VCaP (cell line): ENCODE data around the gene OOSP3.
"Not testable (repeated sequence)": the region's sequence is repeated elsewhere in the genome, so short reads cannot be mapped to it uniquely, and the experiment has no call there.

ENCODE experiments used
- H3K27ac ChIP-seq: fragments of 450-650 bp; 2 replicates; pipeline ENCODE4 v1.5.1; 2017
- CTCF ChIP-seq: fragments of 450-650 bp; conservative IDR thresholded peaks from 2 replicates; pipeline ENCODE4 v1.5.1; 2017; ENCODE audit warnings: mild to moderate bottlenecking, moderate library complexity

The OOSP3 gene

GRCh38 chr11:59877325-59877724 is 1.3 kb upstream of the OOSP3 start:
- no peak for TF ChIP-seq CTCF

GRCh38 chr11:59877784-59878183 is 798 bp upstream of the OOSP3 start:
- no peak for TF ChIP-seq CTCF
- no peak overlapping the region for H3K27ac ChIP-seq

More at GRCh38 chr11:59877325-59877724, 1.3 kb upstream of the OOSP3 start:
- peak overlapping the region; percentile 9; the same call in 1 of the 2 replicates for H3K27ac ChIP-seq

GRCh38 chr11:59879567-59879966 is 985 bp downstream of the OOSP3 start:
- no peak overlapping the region for H3K27ac ChIP-seq
- no peak for TF ChIP-seq CTCF

DNA sequence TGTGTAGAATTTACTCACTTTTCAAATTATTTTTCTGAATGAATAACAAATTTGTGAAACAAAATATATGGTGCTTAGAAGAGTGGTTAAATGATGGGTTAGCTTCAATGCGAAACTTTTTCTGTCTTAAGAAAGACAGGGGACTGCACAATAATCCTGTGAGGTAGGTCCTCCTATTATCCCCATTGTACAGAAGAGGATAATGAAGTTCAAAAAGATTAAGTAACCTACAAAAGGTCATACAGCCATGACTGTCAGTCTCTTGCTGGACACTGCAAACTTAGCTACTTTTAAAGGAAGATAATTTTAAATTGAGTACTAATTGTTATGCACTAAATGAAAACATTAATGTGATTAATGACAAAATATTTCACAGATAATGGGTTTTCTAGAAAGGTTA is 5.0 kb downstream of the OOSP3 start:
- H3K27ac ChIP-seq, result no peak overlapping the region
- TF ChIP-seq CTCF, result no peak

DNA sequence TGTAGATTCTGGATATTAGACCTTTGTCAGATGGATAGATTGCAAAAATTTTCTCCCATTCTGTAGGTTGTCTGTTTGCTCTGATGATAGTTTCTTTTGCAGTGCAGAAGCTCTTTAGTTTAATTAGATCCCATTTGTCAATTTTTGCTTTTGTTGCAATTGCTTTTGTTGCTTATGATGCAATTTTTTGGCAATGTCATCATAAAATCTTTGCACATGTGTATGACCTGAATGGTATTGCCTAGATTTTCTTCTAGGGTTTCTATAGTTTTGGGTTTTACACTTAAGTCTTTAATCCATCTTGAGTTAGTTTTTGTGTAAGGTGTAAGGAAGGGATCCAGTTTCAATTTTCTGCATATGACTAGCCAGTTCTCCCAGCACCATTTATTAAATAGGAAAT is 8.6 kb downstream of the OOSP3 start:
- not testable (repeated sequence) for H3K27ac ChIP-seq

DNA sequence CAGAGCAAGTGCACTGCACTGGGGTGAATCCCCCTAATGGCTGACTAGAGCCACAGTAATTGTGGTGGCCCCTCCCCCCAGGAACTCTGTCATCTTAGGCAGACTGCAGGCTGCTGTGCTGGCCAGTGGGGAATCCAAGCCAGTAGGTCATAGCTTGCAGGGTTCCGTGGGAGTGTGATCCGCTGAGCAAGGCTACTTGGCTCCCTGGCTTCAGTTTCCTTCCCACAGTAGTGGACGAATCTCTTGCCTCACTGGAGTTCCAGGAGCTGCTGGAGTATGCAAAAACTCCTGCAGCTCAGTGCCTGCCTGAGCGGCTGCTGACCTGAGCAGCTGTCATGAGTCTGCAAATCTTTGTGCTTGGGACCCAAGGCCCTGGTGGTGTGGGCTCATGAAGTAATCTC is 13.2 kb downstream of the OOSP3 start:
- no peak overlapping the region for H3K27ac ChIP-seq
- TF ChIP-seq CTCF, result no peak

- no peak for TF ChIP-seq CTCF
Measured at GRCh38 chr11:59894616-59895015, 16.0 kb downstream of the OOSP3 start.

DNA sequence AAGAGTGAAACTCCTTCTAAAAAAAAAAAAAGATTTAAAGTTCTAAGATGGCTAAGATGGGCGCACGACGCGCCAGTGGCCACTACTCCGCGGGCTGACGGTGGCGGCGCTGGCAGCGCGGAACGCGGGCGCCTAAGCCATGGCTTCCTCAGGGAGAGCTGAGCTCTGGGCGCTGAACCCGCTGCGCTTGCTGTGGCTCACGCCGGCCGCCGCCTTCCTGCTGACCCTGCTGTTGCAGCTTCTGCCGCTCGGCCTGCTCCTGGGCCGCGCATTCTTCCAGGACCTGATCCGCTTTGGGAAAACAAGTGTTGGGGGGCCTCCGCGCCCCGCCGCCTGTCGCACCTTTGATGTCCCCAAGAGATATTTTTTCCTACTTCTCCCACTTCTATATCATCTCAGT is 19.5 kb downstream of the OOSP3 start:
- H3K27ac ChIP-seq, result no peak overlapping the region
- TF ChIP-seq CTCF, result no peak

More at GRCh38 chr11:59894616-59895015, 16.0 kb downstream of the OOSP3 start:
- H3K27ac ChIP-seq, result no peak overlapping the region
